Astrocyte of the spinal cord (primary cell): ENCODE data around the gene PLXNC1.

Experiments used
- DNase-seq: peaks from one replicate; pipeline ENCODE4 v3.0.0; 2011; ENCODE audit warnings: low read depth, low spot score
- H3K4me3 ChIP-seq: 2 replicates; pipeline ENCODE4 v1.5.1; 2011; ENCODE audit warnings: low read depth, mild to moderate bottlenecking, low read length, moderate library complexity
- CTCF ChIP-seq: IDR thresholded peaks from 2 replicates; pipeline ENCODE4 v1.5.1; 2012; ENCODE audit warnings: low read depth, mild to moderate bottlenecking, low read length, inconsistent platforms
- in situ Hi-C: cut with HindIII; loops from 2 replicates; pipeline ENCODE4 v1.10.0; 2017; ENCODE audit warnings: low sequenced_read_pairs

Gene PLXNC1

GRCh38 chr12:94255428-94255827 lies 107.1 kb downstream of the PLXNC1 start:
- H3K4me3 ChIP-seq, result no peak overlapping the region
- DNase-seq, result no peak
- TF ChIP-seq CTCF, result no peak
- in situ Hi-C loops, result no loop called here

GRCh38 chr12:94258593-94258992 lies 110.2 kb downstream of the PLXNC1 start:
- no peak overlapping the region for H3K4me3 ChIP-seq
- no peak for TF ChIP-seq CTCF
- no peak for DNase-seq
- in situ Hi-C loops, result no loop called here

- no peak for DNase-seq
- no peak for TF ChIP-seq CTCF
- in situ Hi-C loops, result no loop called here
- no peak overlapping the region for H3K4me3 ChIP-seq
Measured at GRCh38 chr12:94260017-94260416, 111.6 kb downstream of the PLXNC1 start.

GRCh38 chr12:94260717-94261116 lies 112.3 kb downstream of the PLXNC1 start:
- TF ChIP-seq CTCF, result no peak
- no peak overlapping the region for H3K4me3 ChIP-seq
- in situ Hi-C loops, result no loop called here

GRCh38 chr12:94261119-94261518 lies 112.7 kb downstream of the PLXNC1 start:
- no peak for TF ChIP-seq CTCF
- in situ Hi-C loops, result no loop called here

More at GRCh38 chr12:94260717-94261116, 112.3 kb downstream of the PLXNC1 start:
- no peak for DNase-seq

GRCh38 chr12:94261786-94262185 lies 113.4 kb downstream of the PLXNC1 start:
- DNase-seq, result no peak
- in situ Hi-C loops, result no loop called here
- no peak for TF ChIP-seq CTCF
- H3K4me3 ChIP-seq, result no peak overlapping the region

More at GRCh38 chr12:94261119-94261518, 112.7 kb downstream of the PLXNC1 start:
- DNase-seq, result no peak
- no peak overlapping the region for H3K4me3 ChIP-seq
